OCI-LY1 (cell line): ENCODE results near the gene RGCC.

Experiments used
- EZH2 ChIP-seq: fragments of 200-600 bp; sonication (generic), shearing (Covaris generic); IDR thresholded peaks from 2 replicates; pipeline ENCODE4 v1.8.0; 2017; ENCODE audit warnings: borderline replicate concordance, mixed run types, mild to moderate bottlenecking, antibody characterized with exemption, low read length, moderate library complexity, mixed read lengths
- TF ChIP-seq, protein P1 (sequence below): fragments of 200-600 bp; sonication (generic), shearing (Covaris generic); IDR thresholded peaks from 2 replicates; pipeline ENCODE4 v1.5.1; 2017; ENCODE audit warnings: mild to moderate bottlenecking, antibody characterized with exemption, low read length, moderate library complexity, mixed read lengths

DNA sequence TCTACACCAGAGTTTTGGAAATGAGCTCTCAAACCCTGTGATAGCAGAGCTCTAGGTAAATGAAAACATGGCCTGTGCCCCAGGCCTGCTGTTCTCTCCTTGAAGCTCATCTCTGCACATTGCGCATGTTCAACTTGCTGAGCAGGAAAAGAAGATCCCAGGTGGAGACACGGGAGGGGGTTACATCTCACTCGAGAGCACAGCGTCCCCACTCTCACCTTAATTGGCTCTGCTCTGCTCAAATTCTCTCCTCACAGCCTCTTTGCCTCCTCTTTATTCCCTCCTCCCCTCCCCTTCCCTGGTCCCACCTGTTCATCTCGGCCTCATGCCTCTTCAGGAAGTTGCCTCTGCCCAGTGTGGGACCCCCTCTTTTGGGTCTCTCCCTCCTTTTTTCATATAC lies 44.7 kb downstream of the RGCC start:
- TF ChIP-seq, protein P1, sequence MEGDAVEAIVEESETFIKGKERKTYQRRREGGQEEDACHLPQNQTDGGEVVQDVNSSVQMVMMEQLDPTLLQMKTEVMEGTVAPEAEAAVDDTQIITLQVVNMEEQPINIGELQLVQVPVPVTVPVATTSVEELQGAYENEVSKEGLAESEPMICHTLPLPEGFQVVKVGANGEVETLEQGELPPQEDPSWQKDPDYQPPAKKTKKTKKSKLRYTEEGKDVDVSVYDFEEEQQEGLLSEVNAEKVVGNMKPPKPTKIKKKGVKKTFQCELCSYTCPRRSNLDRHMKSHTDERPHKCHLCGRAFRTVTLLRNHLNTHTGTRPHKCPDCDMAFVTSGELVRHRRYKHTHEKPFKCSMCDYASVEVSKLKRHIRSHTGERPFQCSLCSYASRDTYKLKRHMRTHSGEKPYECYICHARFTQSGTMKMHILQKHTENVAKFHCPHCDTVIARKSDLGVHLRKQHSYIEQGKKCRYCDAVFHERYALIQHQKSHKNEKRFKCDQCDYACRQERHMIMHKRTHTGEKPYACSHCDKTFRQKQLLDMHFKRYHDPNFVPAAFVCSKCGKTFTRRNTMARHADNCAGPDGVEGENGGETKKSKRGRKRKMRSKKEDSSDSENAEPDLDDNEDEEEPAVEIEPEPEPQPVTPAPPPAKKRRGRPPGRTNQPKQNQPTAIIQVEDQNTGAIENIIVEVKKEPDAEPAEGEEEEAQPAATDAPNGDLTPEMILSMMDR = no peak
- TF ChIP-seq EZH2 = no peak
